ENCODE measurements around the gene MYBPHL. TPM values are rescaled to one million over a fixed set of nuclear protein-coding genes. Genes with fewer than 3 reads are reported as not detected.

Gene MYBPHL
- total RNA-seq, 2 donors from 2014 or later = not detected

DNA sequence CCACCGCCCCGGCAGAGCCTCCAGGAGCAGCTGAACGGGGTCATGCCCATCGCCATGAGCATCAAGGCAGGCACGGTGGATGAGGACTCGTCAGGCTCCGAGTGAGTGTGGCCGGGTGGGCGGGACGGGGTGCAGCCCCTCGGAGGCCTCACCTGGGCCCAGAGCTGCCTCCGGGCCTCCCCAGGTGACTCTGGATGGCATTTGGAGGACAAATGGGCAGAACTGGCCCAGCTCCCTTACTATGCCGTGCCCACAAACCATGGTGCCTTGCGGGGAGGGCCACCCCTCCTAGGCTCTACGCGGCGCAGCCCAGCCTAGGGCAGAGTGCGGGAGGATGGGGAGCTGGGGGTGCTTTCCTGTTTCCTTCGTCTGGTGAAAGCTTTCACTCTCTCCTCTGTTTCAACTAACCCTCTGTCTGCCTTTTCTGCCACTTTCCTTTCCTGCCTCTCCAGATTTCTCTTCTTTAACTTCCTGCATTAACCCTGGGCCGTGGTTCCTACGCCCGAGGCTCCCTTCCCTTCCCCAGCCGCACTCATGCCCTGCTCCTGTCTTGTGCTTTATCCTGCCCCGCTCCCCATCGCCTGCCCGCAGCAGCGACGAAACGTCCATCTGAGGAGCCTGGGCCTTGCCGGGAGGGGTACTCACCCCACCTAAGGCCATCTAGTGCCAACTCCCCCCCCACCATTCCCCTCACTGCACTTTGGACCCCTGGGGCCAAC lies 33.1 kb downstream of the MYBPHL start:
- Histone ChIP-seq H3K9ac (ENCODE audit: extremely low read depth, low read length, poor library complexity, severe bottlenecking) (no peak overlapping the region), H3K4me3 (ENCODE audit: low read length) (no peak overlapping the region), H3K9me3 (ENCODE audit: control insufficient read depth, low read length) (no peaks in the 10 kb centered on the region), H3K27ac (ENCODE audit: low read depth, low read length) (no peak overlapping the region), H3K36me3 (ENCODE audit: control insufficient read depth, insufficient read depth, low read length) (peaks cover 7% of the 10 kb centered on the region), H3K4me1 (ENCODE audit: control insufficient read depth, insufficient read depth, low read length) (peaks cover 8% of the 10 kb centered on the region), H3K27me3 (ENCODE audit: control insufficient read depth, insufficient read depth, low read length, poor library complexity, severe bottlenecking) (no peaks in the 10 kb centered on the region)
- 89 to 90% methylated on average over 12 to 30 of the region's 30 CpGs for WGBS, 2 experiments (ENCODE audit: insufficient coverage in 1 of 2, insufficient read length in 1 of 2)
- no peak for DNase-seq
- H3K9me3 Mint-ChIP-seq = no peaks in the 10 kb centered on the region
- no peak overlapping the region for H3K4me3 Mint-ChIP-seq
- peaks cover 14% of the 10 kb centered on the region for H3K36me3 Mint-ChIP-seq (ENCODE audit: low read depth)
- H3K27ac Mint-ChIP-seq = peak overlapping the region; percentile 71
- peaks cover 29% of the 10 kb centered on the region for H3K4me1 Mint-ChIP-seq
- H3K27me3 Mint-ChIP-seq (ENCODE audit: insufficient read depth) = peaks cover 2% of the 10 kb centered on the region
- TF ChIP-seq, protein P1, sequence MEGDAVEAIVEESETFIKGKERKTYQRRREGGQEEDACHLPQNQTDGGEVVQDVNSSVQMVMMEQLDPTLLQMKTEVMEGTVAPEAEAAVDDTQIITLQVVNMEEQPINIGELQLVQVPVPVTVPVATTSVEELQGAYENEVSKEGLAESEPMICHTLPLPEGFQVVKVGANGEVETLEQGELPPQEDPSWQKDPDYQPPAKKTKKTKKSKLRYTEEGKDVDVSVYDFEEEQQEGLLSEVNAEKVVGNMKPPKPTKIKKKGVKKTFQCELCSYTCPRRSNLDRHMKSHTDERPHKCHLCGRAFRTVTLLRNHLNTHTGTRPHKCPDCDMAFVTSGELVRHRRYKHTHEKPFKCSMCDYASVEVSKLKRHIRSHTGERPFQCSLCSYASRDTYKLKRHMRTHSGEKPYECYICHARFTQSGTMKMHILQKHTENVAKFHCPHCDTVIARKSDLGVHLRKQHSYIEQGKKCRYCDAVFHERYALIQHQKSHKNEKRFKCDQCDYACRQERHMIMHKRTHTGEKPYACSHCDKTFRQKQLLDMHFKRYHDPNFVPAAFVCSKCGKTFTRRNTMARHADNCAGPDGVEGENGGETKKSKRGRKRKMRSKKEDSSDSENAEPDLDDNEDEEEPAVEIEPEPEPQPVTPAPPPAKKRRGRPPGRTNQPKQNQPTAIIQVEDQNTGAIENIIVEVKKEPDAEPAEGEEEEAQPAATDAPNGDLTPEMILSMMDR (conservative IDR thresholded peaks at IDR 0.05) = no peak

- H3K9ac ChIP-seq (ENCODE audit: extremely low read depth, low read length, poor library complexity, severe bottlenecking) = no peak overlapping the region
- no peak overlapping the region for H3K27ac ChIP-seq (ENCODE audit: low read depth, low read length)
- no peaks in the 10 kb centered on the region for H3K9me3 ChIP-seq (ENCODE audit: control insufficient read depth, low read length)
- H3K4me1 ChIP-seq (ENCODE audit: control insufficient read depth, insufficient read depth, low read length) = peaks cover 8% of the 10 kb centered on the region
- 90 to 92% methylated on average over 7 to 16 of the region's 16 CpGs for WGBS, 2 experiments (ENCODE audit: insufficient coverage in 1 of 2, insufficient read length in 1 of 2)
- Mint-ChIP-seq H3K4me1 (peaks cover 27% of the 10 kb centered on the region), H3K9me3 (peaks cover 1% of the 10 kb centered on the region), H3K27me3 (ENCODE audit: insufficient read depth) (peaks cover 2% of the 10 kb centered on the region), H3K36me3 (ENCODE audit: low read depth) (peaks cover 17% of the 10 kb centered on the region), H3K27ac (no peak overlapping the region), H3K4me3 (no peak overlapping the region)
- H3K4me3 ChIP-seq (ENCODE audit: low read length) = no peak overlapping the region
- TF ChIP-seq, protein P1 (conservative IDR thresholded peaks at IDR 0.05) = peak; percentile 24
- no peak for DNase-seq
- H3K27me3 ChIP-seq (ENCODE audit: control insufficient read depth, insufficient read depth, low read length, poor library complexity, severe bottlenecking) = no peaks in the 10 kb centered on the region
- peaks cover 3% of the 10 kb centered on the region for H3K36me3 ChIP-seq (ENCODE audit: control insufficient read depth, insufficient read depth, low read length)
Measured at GRCh38 chr1:109272831-109273547, 33.8 kb downstream of the MYBPHL start.

- no peak overlapping the region for H3K27ac ChIP-seq (ENCODE audit: low read depth, low read length)
- H3K9ac ChIP-seq (ENCODE audit: extremely low read depth, low read length, poor library complexity, severe bottlenecking) = no peak overlapping the region
- Mint-ChIP-seq H3K36me3 (ENCODE audit: low read depth) (peaks cover 22% of the 10 kb centered on the region), H3K27ac (no peak overlapping the region), H3K9me3 (peaks cover 1% of the 10 kb centered on the region), H3K27me3 (ENCODE audit: insufficient read depth) (peaks cover 2% of the 10 kb centered on the region), H3K4me3 (no peak overlapping the region), H3K4me1 (peaks cover 24% of the 10 kb centered on the region)
- no peaks in the 10 kb centered on the region for H3K27me3 ChIP-seq (ENCODE audit: control insufficient read depth, insufficient read depth, low read length, poor library complexity, severe bottlenecking)
- 90 to 91% methylated on average over 11 to 13 of the region's 13 CpGs for WGBS, 2 experiments (ENCODE audit: insufficient coverage in 1 of 2, insufficient read length in 1 of 2)
- TF ChIP-seq, protein P1 (conservative IDR thresholded peaks at IDR 0.05) = no peak
- no peaks in the 10 kb centered on the region for H3K9me3 ChIP-seq (ENCODE audit: control insufficient read depth, low read length)
- peaks cover 3% of the 10 kb centered on the region for H3K36me3 ChIP-seq (ENCODE audit: control insufficient read depth, insufficient read depth, low read length)
- no peak for DNase-seq
- peaks cover 8% of the 10 kb centered on the region for H3K4me1 ChIP-seq (ENCODE audit: control insufficient read depth, insufficient read depth, low read length)
- no peak overlapping the region for H3K4me3 ChIP-seq (ENCODE audit: low read length)
Measured at GRCh38 chr1:109272021-109272799, 34.6 kb downstream of the MYBPHL start.

Measured in endodermal cell (in vitro differentiated cells).